ENCODE results near the gene GPD2.

GRCh38 chr2:156630579-156631337, 194.6 kb downstream of the GPD2 start:
- TF ChIP-seq CTCF (IDR thresholded peaks at IDR 0.05) (no peak), EP300 (IDR thresholded peaks at IDR 0.05) (no peak), POLR2A (IDR thresholded peaks at IDR 0.05; ENCODE audit: low read depth) (no peak), POLR2AphosphoS5 (IDR thresholded peaks at IDR 0.05) (no peak)
